HepG2 (cell line): Measurements from ENCODE around the gene ZNF79. TPM values are rescaled to one million over a fixed set of nuclear protein-coding genes. Genes with fewer than 3 reads are reported as not detected.

Experiments used
- ATAC-seq: fragments of 200-7000 bp; cut with Tn5 transposase; 3 replicates; pipeline ENCODE4 v1.9.1; 2020; ENCODE audit warnings: mild to moderate bottlenecking, moderate library complexity
- BruUV-seq: library from RNA; stranded (reverse); fragments of 400-500 nt; replicated peaks from 2 replicates; lab custom pipeline; 2021; lab: Mats Ljungman, UMichigan
- CTCF ChIA-PET: fragments of 300-600 bp; formaldehyde crosslinking; extraction: SDS; loops from one replicate; lab custom pipeline; 2021; ENCODE audit warnings: low total read pairs, inconsistent platforms, low intra/inter-chr PET ratio; lab: Yijun Ruan, JAX
- POLR2A ChIA-PET: fragments of 350-600 bp; sonication (Branson Sonifier 250); formaldehyde crosslinking; loops from one replicate; lab custom pipeline; 2020; ENCODE audit warnings: antibody characterized with exemption, inconsistent platforms; lab: Yijun Ruan, JAX
- DNase-seq: peaks from one replicate; pipeline ENCODE4 v3.0.0-alpha.2; 2015; ENCODE audit warnings: low spot score
- FAIRE-seq: peaks from 3 replicates; lab custom pipeline; 2011; peaks lifted over from hg19 to GRCh38; lab: Jason Lieb, UNC
- H2AFZ ChIP-seq: one replicate; pipeline ENCODE4 v1.6.1; 2011; ENCODE audit warnings: low read length, inconsistent platforms
- H3K27ac ChIP-seq: fragments of 300-600 bp; 3 replicates; pipeline ENCODE4 v1.8.0; 2011; ENCODE audit warnings: mixed run types, mild to moderate bottlenecking, mixed read lengths, low read length, inconsistent platforms; ENCODE audit not compliant: insufficient read depth; ENCODE audit errors: extremely low read length
- H3K27me3 ChIP-seq, 2 experiments: fragments of 200-600 bp in 1 of 2; 2 replicates in 1 of 2; 3 replicates in 1 of 2; pipeline versions ENCODE4 v1.6.0 to v1.8.0; 2011; ENCODE audit warnings: low read length in 2 of 2, mild to moderate bottlenecking in 2 of 2, moderate library complexity in 2 of 2, inconsistent platforms in 1 of 2; ENCODE audit not compliant: insufficient read depth in 2 of 2, control insufficient read depth in 1 of 2
- H3K36me3 ChIP-seq, 2 experiments: fragments of 200-600 bp in 1 of 2; replicated peaks in 1 of 2; 2 replicates in 1 of 2; 3 replicates in 1 of 2; pipeline versions ENCODE4 v1.5.1 to v1.8.0; 2011; ENCODE audit warnings: low read length in 2 of 2, inconsistent platforms in 1 of 2; ENCODE audit not compliant: insufficient read depth in 2 of 2, control insufficient read depth in 1 of 2
- H3K4me1 ChIP-seq: 2 replicates; pipeline ENCODE4 v1.5.1; 2012; ENCODE audit warnings: low read length, inconsistent platforms; ENCODE audit not compliant: insufficient read depth
- H3K4me2 ChIP-seq: 2 replicates; pipeline ENCODE4 v1.6.0; 2011; ENCODE audit warnings: low read depth, low read length, inconsistent platforms
- H3K4me3 ChIP-seq, 3 experiments: fragments of 200-600 bp in 1 of 3; sonication (generic), shearing (Covaris generic) in 1 of 3; replicated peaks in 1 of 3; 2 replicates each; pipeline ENCODE4 v1.5.1; 2011 to 2016; ENCODE audit warnings: low read length in 3 of 3, inconsistent platforms in 2 of 3, low read depth in 2 of 3, mild to moderate bottlenecking in 2 of 3, control low read depth in 1 of 3, mixed read lengths in 1 of 3; ENCODE audit not compliant: insufficient read depth in 1 of 3
- H3K79me2 ChIP-seq: one replicate; pipeline ENCODE4 v1.6.1; 2011; ENCODE audit warnings: low read length, inconsistent platforms; ENCODE audit not compliant: insufficient read depth
- H3K9ac ChIP-seq: 2 replicates; pipeline ENCODE4 v1.6.0; 2011; ENCODE audit warnings: mild to moderate bottlenecking, low read depth, low read length, inconsistent platforms; ENCODE audit not compliant: insufficient read depth
- H3K9me3 ChIP-seq: 2 replicates; pipeline ENCODE4 v1.5.1; 2012; ENCODE audit warnings: mild to moderate bottlenecking, low read length
- H4K20me1 ChIP-seq: 2 replicates; pipeline ENCODE4 v1.6.0; 2011; ENCODE audit warnings: inconsistent platforms, mild to moderate bottlenecking, low read length, moderate library complexity; ENCODE audit not compliant: insufficient read depth
- HHEX ChIP-seq: IDR thresholded peaks from 2 replicates; pipeline ENCODE4 v1.6.1; 2016; ENCODE audit warnings: control low read depth
- PAXIP1 ChIP-seq: sonication (generic); formaldehyde crosslinking; conservative IDR thresholded peaks from 2 replicates; pipeline ENCODE4 v1.4.0; 2020; ENCODE audit warnings: mild to moderate bottlenecking, missing genetic modification reagents, moderate library complexity
- SAP130 ChIP-seq: IDR thresholded peaks from 2 replicates; pipeline ENCODE4 v1.6.1; 2016; ENCODE audit warnings: low read depth
- SNRNP70 ChIP-seq: fragments of 200-400 bp; formaldehyde crosslinking; IDR thresholded peaks from 2 replicates; pipeline ENCODE4 v1.6.1; 2017; ENCODE audit warnings: mild to moderate bottlenecking, low read depth, low read length, moderate library complexity
- ZNF20 ChIP-seq: sonication (generic); formaldehyde crosslinking; IDR thresholded peaks from 2 replicates; pipeline ENCODE4 v1.4.0; 2020; ENCODE audit warnings: mild to moderate bottlenecking, moderate library complexity, missing genetic modification reagents
- ZNF282 ChIP-seq: fragments of 450-650 bp; IDR thresholded peaks from 2 replicates; pipeline ENCODE4 v1.6.1; 2018; ENCODE audit not compliant: partially characterized antibody
- ZNF550 ChIP-seq: sonication (generic); formaldehyde crosslinking; IDR thresholded peaks from 2 replicates; pipeline ENCODE4 v1.4.0; 2020; ENCODE audit warnings: mild to moderate bottlenecking, missing genetic modification reagents, borderline replicate concordance
- WGBS: methylation state at CpG from one replicate; pipeline ENCODE4 v1.1.6; 2017; ENCODE audit warnings: low lambda C conversion rate; 5-methylcytosine and 5-hydroxymethylcytosine counted together
- in situ Hi-C: cut with HindIII; loops from 2 replicates; pipeline ENCODE4 v1.10.0; 2017; ENCODE audit warnings: low pct_unique_long_range_greater_than_20kb; ENCODE audit not compliant: extremely low pct_ligation_motif_present
- intact Hi-C: fragments of 100-400 bp; cut with micrococcal nuclease; formaldehyde crosslinking; loops from one replicate; pipeline ENCODE4 v1.10.0; 2022; ENCODE audit not compliant: unreplicated experiment
- polyA plus RNA-seq, 8 experiments: library from polyadenylated mRNA; depleted of rRNA in 3 of 8; stranded (reverse) in 7 of 8; unstranded in 1 of 8; fragments of >200 nt; fragmentation: Illumina TruSeq in 4 of 8; extraction: Trizol in 4 of 8; gene quantifications; 2 replicates each; pipeline versions ENCODE4 v1.2.1 to v1.2.3, GENCODE V29; 2011 to 2016; ENCODE audit warnings: low read depth in 4 of 8, missing spikeins in 1 of 8, mixed read lengths in 1 of 8; ENCODE audit not compliant: insufficient read depth in 1 of 8
- total RNA-seq, 5 experiments: library from RNA; depleted of rRNA; stranded (reverse); fragments of >200 nt; fragmentation: Illumina TruSeq; extraction: Trizol; gene quantifications; 2 replicates each; pipeline ENCODE4 v1.2.3, GENCODE V29; 2016; ENCODE audit warnings: low read depth in 1 of 5

Gene ZNF79
- total and polyA plus RNA-seq, 2 of the 13 experiments (the other 11 are each of a cell fraction or from before 2014, with no cell fraction given): 3.7 to 8.1 TPM

GRCh38 chr9:127411122-127411521, 13.1 kb upstream of the ZNF79 start:
- DNase-seq (no peak), FAIRE-seq (no peak), ATAC-seq (no peak)
- in situ Hi-C loops (no loop called here), intact Hi-C loops (no loop called here)
- ChIA-PET POLR2A (interaction anchor here (1.1 to 3.4 kb wide), 2 partner anchors 9 to 14 kb away, joined by 3 to 12 read pairs; partner anchors contain the start of gene SLC2A8), CTCF (no interaction called here)
- Histone ChIP-seq H2AFZ (no peak overlapping the region), H3K27me3 (no peaks in the 10 kb centered on the region), H3K9ac (no peak overlapping the region), H3K9me3 (no peaks in the 10 kb centered on the region), H3K27ac (no peak overlapping the region), H3K79me2 (no peaks in the 10 kb centered on the region), H4K20me1 (no peaks in the 10 kb centered on the region), H3K4me3 (no peak overlapping the region), H3K4me2 (no peak overlapping the region), H3K36me3 (peaks cover under 1 to 2% of the 10 kb centered on the region in 2 experiments; a peak in 1 of 5 replicates), H3K4me1 (no peaks in the 10 kb centered on the region)
- TF ChIP-seq ZNF20 (no peak), ZNF550 (CRISPR knock-in tag) (no peak), HHEX (CRISPR knock-in tag) (no peak), SAP130 (no peak), PAXIP1 (no peak), SNRNP70 (no peak), ZNF282 (no peak)
- 98% methylated on average over 4 of the region's 4 CpGs for WGBS
- no TSS peak for BruUV-seq
